ENCODE results near the gene HOXB6.

DNA sequence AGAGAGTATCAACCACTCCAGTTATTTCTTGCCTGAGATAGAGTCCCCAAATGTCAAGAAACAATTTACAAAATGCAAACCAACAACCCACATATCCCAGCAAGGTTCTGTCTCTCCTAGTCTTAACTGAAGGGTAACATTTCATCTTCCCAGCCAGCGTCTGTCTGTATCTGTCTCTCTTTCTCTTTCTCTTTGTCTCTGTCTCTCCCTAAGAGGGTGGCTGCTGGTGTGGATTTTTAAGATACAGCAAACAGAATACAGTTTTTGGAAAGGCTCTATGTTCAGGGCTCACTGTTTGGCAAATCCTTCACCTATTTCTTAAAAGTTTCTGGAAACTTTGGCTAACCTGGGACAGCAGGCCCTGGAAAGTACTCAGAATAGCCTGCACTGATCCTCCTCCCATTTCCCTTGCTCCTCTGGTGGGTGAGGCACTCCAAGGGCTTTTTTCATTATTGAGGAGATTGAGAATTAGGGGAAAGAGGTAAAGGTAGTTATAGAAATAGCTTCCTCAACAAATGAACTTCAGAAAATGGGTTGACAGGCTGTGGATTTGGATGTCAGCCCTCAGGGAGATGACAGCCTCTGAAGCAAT, 32.9 kb downstream of the HOXB6 start:
- TF ChIP-seq ZNF121 (tag by site-specific recombination; IDR thresholded peaks at IDR 0.05), result no peak
- TF ChIP-seq ZNF585B (tag by site-specific recombination; IDR thresholded peaks at IDR 0.05), result no peak
- TF ChIP-seq ZNF16 (tag by site-specific recombination; IDR thresholded peaks at IDR 0.05; ENCODE audit: low read depth), result no peak
- TF ChIP-seq ZNF426 (tag by site-specific recombination; IDR thresholded peaks at IDR 0.05), result no peak
- no peak for TF ChIP-seq ZNF138 (tag by site-specific recombination; IDR thresholded peaks at IDR 0.05; ENCODE audit: borderline replicate concordance)
- TF ChIP-seq CTCF (tag by site-specific recombination; IDR thresholded peaks at IDR 0.05), result no peak
- TF ChIP-seq ZNF48 (tag by site-specific recombination; IDR thresholded peaks at IDR 0.05), result no peak
- no peak for TF ChIP-seq ZBTB1 (tag by site-specific recombination; IDR thresholded peaks at IDR 0.05)
- no peak for TF ChIP-seq ZNF792 (tag by site-specific recombination; IDR thresholded peaks at IDR 0.05)
- TF ChIP-seq ZNF274 (IDR thresholded peaks at IDR 0.05; ENCODE audit: low read length), result no peak
- no peak for TF ChIP-seq ZNF274 (tag by site-specific recombination; IDR thresholded peaks at IDR 0.05; ENCODE audit: borderline replicate concordance)
- no peak for TF ChIP-seq ZNF677 (tag by site-specific recombination; IDR thresholded peaks at IDR 0.05)
